BE2C (cell line): ENCODE measurements around the gene ECM2.

ENCODE experiments used
- DNase-seq: peaks from one replicate; pipeline ENCODE4 v3.0.0-alpha.2; 2020
- H3K27me3 ChIP-seq: fragments of 250-450 bp; sonication (Bioruptor Pico); 2 replicates; pipeline ENCODE4 v1.5.1; 2020; ENCODE audit warnings: mild to moderate bottlenecking
- H3K36me3 ChIP-seq: fragments of 250-450 bp; sonication (Bioruptor Pico); 2 replicates; pipeline ENCODE4 v1.5.1; 2020; ENCODE audit warnings: mild to moderate bottlenecking
- H3K4me1 ChIP-seq: fragments of 250-450 bp; sonication (Bioruptor Pico); 2 replicates; pipeline ENCODE4 v1.5.1; 2020
- H3K4me3 ChIP-seq: 2 replicates; pipeline ENCODE4 v1.5.1; 2011; ENCODE audit warnings: low read depth, low read length
- H3K9me3 ChIP-seq: fragments of 250-450 bp; sonication (Bioruptor Pico); 2 replicates; pipeline ENCODE4 v1.5.1; 2020
- CTCF ChIP-seq: IDR thresholded peaks from 2 replicates; pipeline ENCODE4 v1.5.1; 2012; ENCODE audit warnings: mild to moderate bottlenecking, low read depth, low read length

Gene ECM2

GRCh38 chr9:92524881-92525280, 10.9 kb downstream of the ECM2 start:
- H3K9me3 ChIP-seq, result no peaks in the 10 kb centered on the region
- no peaks in the 10 kb centered on the region for H3K36me3 ChIP-seq
- no peak for TF ChIP-seq CTCF
- peaks cover 9% of the 10 kb centered on the region for H3K4me1 ChIP-seq
- DNase-seq, result no peak
- no peaks in the 10 kb centered on the region for H3K27me3 ChIP-seq
- no peak overlapping the region for H3K4me3 ChIP-seq

GRCh38 chr9:92522983-92523970, 12.5 kb downstream of the ECM2 start:
- no peak for DNase-seq
- Histone ChIP-seq H3K36me3 (no peaks in the 10 kb centered on the region), H3K4me1 (peaks cover 9% of the 10 kb centered on the region), H3K9me3 (no peaks in the 10 kb centered on the region), H3K4me3 (no peak overlapping the region), H3K27me3 (no peaks in the 10 kb centered on the region)
- no peak for TF ChIP-seq CTCF

- Histone ChIP-seq H3K4me1 (no peaks in the 10 kb centered on the region), H3K36me3 (no peaks in the 10 kb centered on the region), H3K9me3 (no peaks in the 10 kb centered on the region), H3K4me3 (no peak overlapping the region), H3K27me3 (no peaks in the 10 kb centered on the region)
- TF ChIP-seq CTCF, result no peak
- DNase-seq, result no peak
These were observed 15.0 kb downstream of the ECM2 start for GRCh38 chr9:92520837-92521236.

- H3K27me3 ChIP-seq, result no peaks in the 10 kb centered on the region
- H3K4me1 ChIP-seq, result no peaks in the 10 kb centered on the region
- no peak overlapping the region for H3K4me3 ChIP-seq
- DNase-seq, result no peak
- H3K9me3 ChIP-seq, result no peaks in the 10 kb centered on the region
- no peak for TF ChIP-seq CTCF
- no peaks in the 10 kb centered on the region for H3K36me3 ChIP-seq
These were observed 17.6 kb downstream of the ECM2 start for GRCh38 chr9:92518199-92518598.

GRCh38 chr9:92517046-92517445, 18.7 kb downstream of the ECM2 start:
- Histone ChIP-seq H3K4me3 (no peak overlapping the region), H3K36me3 (no peaks in the 10 kb centered on the region), H3K4me1 (no peaks in the 10 kb centered on the region), H3K9me3 (no peaks in the 10 kb centered on the region), H3K27me3 (no peaks in the 10 kb centered on the region)
- DNase-seq, result no peak
- TF ChIP-seq CTCF, result no peak

- H3K27me3 ChIP-seq, result no peaks in the 10 kb centered on the region
- DNase-seq, result no peak
- no peaks in the 10 kb centered on the region for H3K9me3 ChIP-seq
- no peak overlapping the region for H3K4me3 ChIP-seq
- no peaks in the 10 kb centered on the region for H3K4me1 ChIP-seq
- no peak for TF ChIP-seq CTCF
- H3K36me3 ChIP-seq, result no peaks in the 10 kb centered on the region
These were observed 19.3 kb downstream of the ECM2 start for GRCh38 chr9:92516521-92516920.
